ENCODE measurements around the gene CRK.
"Not testable (repeated sequence)": the region's sequence is repeated elsewhere in the genome, so short reads cannot be mapped to it uniquely, and the experiment has no call there.

Gene CRK

GRCh38 chr17:1467898-1468492 lies 12.0 kb upstream of the CRK start:
- DNase-seq (ENCODE audit: low spot score) = no peak

GRCh38 chr17:1467258-1467657 lies 11.2 kb upstream of the CRK start:
- no peak for DNase-seq (ENCODE audit: low spot score)

- no peak for DNase-seq (ENCODE audit: low spot score)
These were observed 8.2 kb upstream of the CRK start for GRCh38 chr17:1464186-1464585.

- DNase-seq (ENCODE audit: low spot score) = no peak
These were observed 6.4 kb upstream of the CRK start for GRCh38 chr17:1462164-1463112.

GRCh38 chr17:1461198-1461944 lies 5.3 kb upstream of the CRK start:
- DNase-seq (ENCODE audit: low spot score) = no peak

GRCh38 chr17:1460233-1460632 lies 4.2 kb upstream of the CRK start:
- no peak for DNase-seq (ENCODE audit: low spot score)

- peak; percentile 44 for DNase-seq (ENCODE audit: low spot score)
These were observed 688 bp downstream of the CRK start for GRCh38 chr17:1455291-1455796.

- no peak for DNase-seq (ENCODE audit: low spot score)
These were observed 1.5 kb downstream of the CRK start for GRCh38 chr17:1454541-1454940.

GRCh38 chr17:1453694-1454093 lies 2.3 kb downstream of the CRK start:
- DNase-seq (ENCODE audit: low spot score) = not testable (repeated sequence)

- no peak for DNase-seq (ENCODE audit: low spot score)
These were observed 3.2 kb downstream of the CRK start for GRCh38 chr17:1452836-1453235.

- not testable (repeated sequence) for DNase-seq (ENCODE audit: low spot score)
These were observed 5.8 kb downstream of the CRK start for GRCh38 chr17:1450261-1450660.

GRCh38 chr17:1449412-1449967 lies 6.5 kb downstream of the CRK start:
- DNase-seq (ENCODE audit: low spot score) = no peak

GRCh38 chr17:1447052-1447451 lies 9.0 kb downstream of the CRK start:
- no peak for DNase-seq (ENCODE audit: low spot score)

- DNase-seq (ENCODE audit: low spot score) = no peak
These were observed 9.8 kb downstream of the CRK start for GRCh38 chr17:1446201-1446600.

GRCh38 chr17:1445695-1446094 lies 10.3 kb downstream of the CRK start:
- not testable (repeated sequence) for DNase-seq (ENCODE audit: low spot score)

GRCh38 chr17:1442721-1443120 lies 13.3 kb downstream of the CRK start:
- DNase-seq (ENCODE audit: low spot score) = not testable (repeated sequence)

GRCh38 chr17:1442187-1442586 lies 13.8 kb downstream of the CRK start:
- no peak for DNase-seq (ENCODE audit: low spot score)

- DNase-seq (ENCODE audit: low spot score) = no peak
These were observed 15.1 kb downstream of the CRK start for GRCh38 chr17:1440921-1441320.

- DNase-seq (ENCODE audit: low spot score) = no peak
These were observed 17.4 kb downstream of the CRK start for GRCh38 chr17:1438593-1439083.

- DNase-seq (ENCODE audit: low spot score) = no peak
These were observed 20.7 kb downstream of the CRK start for GRCh38 chr17:1435326-1435725.

- DNase-seq (ENCODE audit: low spot score) = no peak
These were observed 21.9 kb downstream of the CRK start for GRCh38 chr17:1434150-1434549.

GRCh38 chr17:1431631-1432104 lies 24.4 kb downstream of the CRK start:
- DNase-seq (ENCODE audit: low spot score) = no peak
